K562 (cell line): Measurements from ENCODE around the gene SNX18.

Experiments
- CC2D1A ChIP-seq: fragments of 450-650 bp; IDR thresholded peaks from 2 replicates; pipeline ENCODE4 v1.6.1; 2017; ENCODE audit warnings: mild to moderate bottlenecking
- CTCF ChIP-seq, 3 experiments: IDR thresholded peaks in 2 of 3; conservative IDR thresholded peaks in 1 of 3; 2 replicates each; pipeline ENCODE4 v1.5.1; 2011 to 2012; ENCODE audit warnings: low read length in 3 of 3, mild to moderate bottlenecking in 3 of 3, control low read depth in 2 of 3, improper control_type of control experiment in 1 of 3, inconsistent platforms in 1 of 3, low read depth in 1 of 3, mixed read lengths in 1 of 3, moderate library complexity in 1 of 3; ENCODE audit not compliant: insufficient read depth in 2 of 3
- CXXC5 ChIP-seq: fragments of 250-450 bp; sonication (Bioruptor Pico); IDR thresholded peaks from 2 replicates; pipeline ENCODE4 v1.8.0; 2022; ENCODE audit warnings: inconsistent platforms, mild to moderate bottlenecking, moderate library complexity
- ELF4 ChIP-seq: fragments of 450-650 bp; formaldehyde crosslinking; IDR thresholded peaks from 2 replicates; pipeline ENCODE4 v1.4.0; 2022; ENCODE audit warnings: missing genetic modification characterization
- EP300 ChIP-seq: IDR thresholded peaks from 2 replicates; pipeline ENCODE4 v1.6.1; 2012; ENCODE audit warnings: low read length, improper control_type of control experiment
- FOXA1 ChIP-seq: fragments of 450-650 bp; IDR thresholded peaks from 2 replicates; pipeline ENCODE4 v1.6.1; 2016; ENCODE audit warnings: mild to moderate bottlenecking, borderline replicate concordance
- IRF2 ChIP-seq: sonication (generic); formaldehyde crosslinking; IDR thresholded peaks from 2 replicates; pipeline ENCODE4 v1.8.1; 2022; ENCODE audit warnings: mild to moderate bottlenecking, missing genetic modification reagents
- KLF10 ChIP-seq: fragments of 250-450 bp; sonication (Bioruptor Pico); IDR thresholded peaks from 2 replicates; pipeline ENCODE4 v1.6.1; 2021; ENCODE audit warnings: matching md5 sums
- MAFK ChIP-seq: IDR thresholded peaks from 2 replicates; pipeline ENCODE4 v1.6.1; 2011; ENCODE audit warnings: low read length, improper control_type of control experiment
- PCBP1 ChIP-seq: fragments of 200-400 bp; formaldehyde crosslinking; IDR thresholded peaks from 2 replicates; pipeline ENCODE4 v1.6.1; 2018; ENCODE audit warnings: mild to moderate bottlenecking, low read depth, low read length; ENCODE audit not compliant: poor library complexity, severe bottlenecking
- POLR2A ChIP-seq: fragments of 450-650 bp; conservative IDR thresholded peaks from 2 replicates; pipeline ENCODE4 v1.6.1; 2016
- RNF219 ChIP-seq: fragments of 250-450 bp; sonication (Bioruptor Pico); IDR thresholded peaks from 2 replicates; pipeline ENCODE4 v1.5.0; 2022; ENCODE audit warnings: mild to moderate bottlenecking
- TARDBP ChIP-seq: fragments of 450-650 bp; IDR thresholded peaks from 2 replicates; pipeline ENCODE4 v1.6.1; 2016
- TF ChIP-seq, protein P1 (sequence below): sonication (generic); formaldehyde crosslinking; IDR thresholded peaks from 2 replicates; pipeline ENCODE4 v1.8.0; 2022; ENCODE audit warnings: mild to moderate bottlenecking, missing genetic modification reagents, borderline replicate concordance

- TF ChIP-seq CC2D1A, result no peak
- no peak for TF ChIP-seq CXXC5
- no peak for TF ChIP-seq KLF10
- no peak for TF ChIP-seq EP300
- TF ChIP-seq ELF4 (CRISPR knock-in tag), result no peak
- no peak for TF ChIP-seq FOXA1
- TF ChIP-seq IRF2 (CRISPR knock-in tag), result no peak
- TF ChIP-seq TARDBP, result no peak
- no peak for TF ChIP-seq CTCF (IDR thresholded peaks at IDR 0.05 in 2 of 3, conservative IDR thresholded peaks at IDR 0.05 in 1 of 3; ENCODE audit: insufficient read depth in 2 of 3, low read depth in 1 of 3, low read length in 3 of 3)
- TF ChIP-seq, protein P1, sequence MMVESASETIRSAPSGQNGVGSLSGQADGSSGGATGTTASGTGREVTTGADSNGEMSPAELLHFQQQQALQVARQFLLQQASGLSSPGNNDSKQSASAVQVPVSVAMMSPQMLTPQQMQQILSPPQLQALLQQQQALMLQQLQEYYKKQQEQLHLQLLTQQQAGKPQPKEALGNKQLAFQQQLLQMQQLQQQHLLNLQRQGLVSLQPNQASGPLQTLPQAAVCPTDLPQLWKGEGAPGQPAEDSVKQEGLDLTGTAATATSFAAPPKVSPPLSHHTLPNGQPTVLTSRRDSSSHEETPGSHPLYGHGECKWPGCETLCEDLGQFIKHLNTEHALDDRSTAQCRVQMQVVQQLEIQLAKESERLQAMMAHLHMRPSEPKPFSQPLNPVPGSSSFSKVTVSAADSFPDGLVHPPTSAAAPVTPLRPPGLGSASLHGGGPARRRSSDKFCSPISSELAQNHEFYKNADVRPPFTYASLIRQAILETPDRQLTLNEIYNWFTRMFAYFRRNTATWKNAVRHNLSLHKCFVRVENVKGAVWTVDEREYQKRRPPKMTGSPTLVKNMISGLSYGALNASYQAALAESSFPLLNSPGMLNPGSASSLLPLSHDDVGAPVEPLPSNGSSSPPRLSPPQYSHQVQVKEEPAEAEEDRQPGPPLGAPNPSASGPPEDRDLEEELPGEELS, result no peak
- TF ChIP-seq PCBP1, result no peak
- no peak for TF ChIP-seq MAFK
- TF ChIP-seq RNF219, result no peak
- no peak for TF ChIP-seq POLR2A
Observed at GRCh38 chr5:54595721-54596120, 78.2 kb downstream of the SNX18 start.
